Glutamatergic neuron (in vitro differentiated cells): ENCODE measurements around the gene ABCA4. TPM values are rescaled to one million over a fixed set of nuclear protein-coding genes. Genes with fewer than 3 reads are reported as not detected.

ENCODE experiments used
- DNase-seq: peaks from one replicate; pipeline ENCODE4 v3.0.0; 2022
- H3K27ac Mint-ChIP-seq: one replicate; pipeline ENCODE4 v1.8.0; 2020; ENCODE audit warnings: mild to moderate bottlenecking, mixed read lengths, inconsistent platforms; ENCODE audit not compliant: unreplicated experiment
- H3K27me3 Mint-ChIP-seq: one replicate; pipeline ENCODE4 v1.8.0; 2020; ENCODE audit warnings: mild to moderate bottlenecking, moderate library complexity, mixed read lengths, inconsistent platforms; ENCODE audit not compliant: unreplicated experiment
- H3K36me3 Mint-ChIP-seq: one replicate; pipeline ENCODE4 v1.8.0; 2020; ENCODE audit warnings: mild to moderate bottlenecking, mixed read lengths, inconsistent platforms; ENCODE audit not compliant: unreplicated experiment
- H3K4me1 Mint-ChIP-seq: one replicate; pipeline ENCODE4 v1.8.0; 2020; ENCODE audit warnings: mild to moderate bottlenecking, low read depth, mixed read lengths, inconsistent platforms; ENCODE audit not compliant: unreplicated experiment
- H3K4me3 Mint-ChIP-seq: one replicate; pipeline ENCODE4 v1.8.0; 2020; ENCODE audit warnings: mild to moderate bottlenecking, mixed read lengths, inconsistent platforms; ENCODE audit not compliant: unreplicated experiment
- H3K9me3 Mint-ChIP-seq: one replicate; pipeline ENCODE4 v1.8.0; 2020; ENCODE audit warnings: mild to moderate bottlenecking, moderate library complexity, mixed read lengths, inconsistent platforms; ENCODE audit not compliant: unreplicated experiment
- CTCF ChIP-seq: fragments of 200-600 bp; sonication (generic); IDR thresholded peaks from one replicate; pipeline ENCODE4 v1.5.0; 2021; ENCODE audit not compliant: partially characterized antibody, unreplicated experiment
- total RNA-seq: library from RNA; stranded (reverse); fragmentation: NEBNext Ultra II Directional; extraction: Animal tissue kit (Norgen Biotek cat#: 25700); gene quantifications from one replicate; pipeline ENCODE4 v1.2.1, GENCODE V29; 2021; ENCODE audit not compliant: unreplicated experiment

Gene ABCA4
- total RNA-seq, 1 donor from 2014 or later, result 0.61 TPM

GRCh38 chr1:94115254-94115899, 5.6 kb downstream of the ABCA4 start:
- no peak overlapping the region for H3K27ac Mint-ChIP-seq
- no peak overlapping the region for H3K4me3 Mint-ChIP-seq
- peaks cover 1% of the 10 kb centered on the region for H3K9me3 Mint-ChIP-seq
- H3K4me1 Mint-ChIP-seq, result peaks cover 10% of the 10 kb centered on the region
- peaks cover 2% of the 10 kb centered on the region for H3K27me3 Mint-ChIP-seq
- H3K36me3 Mint-ChIP-seq, result no peaks in the 10 kb centered on the region
- TF ChIP-seq CTCF, result no peak
- DNase-seq, result no peak

GRCh38 chr1:94113589-94114226, 7.2 kb downstream of the ABCA4 start:
- Mint-ChIP-seq H3K4me1 (peaks cover 10% of the 10 kb centered on the region), H3K27me3 (no peaks in the 10 kb centered on the region), H3K4me3 (no peak overlapping the region), H3K27ac (no peak overlapping the region), H3K36me3 (no peaks in the 10 kb centered on the region), H3K9me3 (peaks cover 1% of the 10 kb centered on the region)
- DNase-seq, result no peak
- no peak for TF ChIP-seq CTCF

GRCh38 chr1:94111879-94112278, 9.1 kb downstream of the ABCA4 start:
- DNase-seq, result no peak
- peaks cover 5% of the 10 kb centered on the region for H3K36me3 Mint-ChIP-seq
- no peak for TF ChIP-seq CTCF
- no peak overlapping the region for H3K4me3 Mint-ChIP-seq
- H3K4me1 Mint-ChIP-seq, result peaks cover 5% of the 10 kb centered on the region
- peaks cover 5% of the 10 kb centered on the region for H3K27me3 Mint-ChIP-seq
- H3K9me3 Mint-ChIP-seq, result peaks cover 3% of the 10 kb centered on the region
- H3K27ac Mint-ChIP-seq, result no peak overlapping the region

GRCh38 chr1:94110946-94111740, 9.8 kb downstream of the ABCA4 start:
- peaks cover 5% of the 10 kb centered on the region for H3K36me3 Mint-ChIP-seq
- peaks cover 3% of the 10 kb centered on the region for H3K9me3 Mint-ChIP-seq
- H3K4me3 Mint-ChIP-seq, result no peak overlapping the region
- H3K27me3 Mint-ChIP-seq, result peaks cover 7% of the 10 kb centered on the region
- TF ChIP-seq CTCF, result no peak
- H3K4me1 Mint-ChIP-seq, result no peaks in the 10 kb centered on the region
- no peak overlapping the region for H3K27ac Mint-ChIP-seq
- no peak for DNase-seq
